Pancreas (tissue), 10 donors: ENCODE data around the gene CEBPE. TPM values are rescaled to one million over a fixed set of nuclear protein-coding genes. Genes with fewer than 3 reads are reported as not detected.

Experiments
- ATAC-seq, 4 donors: fragments of 200-7000 bp; cut with Tn5 transposase; one replicate each; pipeline versions ENCODE4 v1.8.0 to v1.9.1; 2020; ENCODE audit warnings: mild to moderate bottlenecking in 4 of 4, moderate library complexity in 4 of 4
- DNase-seq, 6 donors: peaks; one replicate each; pipeline ENCODE4 v3.0.0-alpha.2; 2020
- FAIRE-seq: peaks from 2 replicates; lab custom pipeline; 2012; peaks lifted over from hg19 to GRCh38; lab: Jason Lieb, UNC
- H3K27ac ChIP-seq, 4 donors: fragments of 200-600 bp; sonication (generic); 1 replicate in 3 of 4; 2 replicates in 1 of 4; pipeline versions ENCODE4 v1.5.0 to v1.8.0; 2020
- H3K27me3 ChIP-seq, 4 donors: fragments of 200-600 bp; one replicate each; pipeline ENCODE4 v1.8.0; 2021
- H3K36me3 ChIP-seq, 3 donors: fragments of 200-600 bp; sonication (generic) in 1 of 3; one replicate each; pipeline versions ENCODE4 v1.5.0 to v1.8.0; 2020 to 2021
- H3K4me1 ChIP-seq, 3 donors: fragments of 200-600 bp; one replicate each; pipeline ENCODE4 v1.8.0; 2021
- H3K4me3 ChIP-seq, 4 donors: fragments of 200-600 bp; sonication (generic) in 2 of 4; one replicate each; pipeline versions ENCODE4 v1.5.0 to v1.8.0; 2020 to 2021
- H3K9me3 ChIP-seq, 4 donors: fragments of 200-600 bp; one replicate each; pipeline ENCODE4 v1.8.0; 2021
- CTCF ChIP-seq, 4 donors: fragments of 200-600 bp; sonication (generic) in 3 of 4; IDR thresholded peaks; one replicate each; pipeline versions ENCODE4 v1.5.0 to v1.8.0; 2021; ENCODE audit warnings: antibody characterized with exemption in 4 of 4
- WGBS, 2 donors: extraction: QIAGEN DNeasy Blood & Tissue Kit; methylation state at CpG; one replicate each; pipeline ENCODE4 v1.1.7; 2013; 5-methylcytosine and 5-hydroxymethylcytosine counted together
- intact Hi-C, 3 donors: fragments of 100-400 bp; cut with DNase I; formaldehyde crosslinking; loops; one replicate each; pipeline versions ENCODE4 v1.11.1 to v1.14.2; 2022
- polyA plus RNA-seq, 2 donors: library from polyadenylated mRNA; stranded (reverse); fragments of 200-250 nt; gene quantifications; one replicate each; pipeline ENCODE4 v1.2.3, GENCODE V29; 2013
- total RNA-seq, 6 donors: library from RNA; stranded (reverse); fragmentation: NEBNext Ultra II Directional in 4 of 6; extraction: Animal tissue kit (Norgen Biotek cat#: 25700) in 4 of 6; gene quantifications; one replicate each; pipeline versions ENCODE4 v1.2.1 to v1.2.4, GENCODE V29; 2021 to 2023
- donor health status: healthy with polysubstance abuse.
- donor health status: DM: no; HTN: no; CAD: no; lungs with moderate emphysema.
- donor health status: DM: no; HTN: no; CAD: no.
- donor health status: control.
- donor health status: control.
- donor health status: Bipolar disorder and iron deficiency.
- donor health status: DM: yes; HTN: yes; CAD: no.
- donor health status: DM: no; HTN: no; CAD: no.
- donor health status: DM: no; HTN: no; CAD: no.
- donor health status: DM: yes; HTN: yes; CAD: no.

CEBPE gene
- total and polyA plus RNA-seq, 8 donors = not detected

GRCh38 chr14:23146351-23146910, 27.4 kb upstream of the CEBPE start:
- ATAC-seq = no peak

GRCh38 chr14:23145794-23146350, 26.8 kb upstream of the CEBPE start:
- FAIRE-seq = no peak
- Histone ChIP-seq H3K9me3 (no peaks in the 10 kb centered on the region), H3K36me3 (no peaks in the 10 kb centered on the region), H3K4me3 (no peak overlapping the region), H3K4me1 (peaks cover 0 to 12% (median 0%) of the 10 kb centered on the region in 3 donors), H3K27ac (no peak overlapping the region), H3K27me3 (no peaks in the 10 kb centered on the region)
- intact Hi-C loops = no loop called here
- WGBS, 2 donors = 69 to 77% methylated on average over 4 of the region's 4 CpGs
- no peak for ATAC-seq
- no peak for DNase-seq
- TF ChIP-seq CTCF (IDR thresholded peaks at IDR 0.05) = no peak

More at GRCh38 chr14:23146351-23146910, 27.4 kb upstream of the CEBPE start:
- DNase-seq (peak in 1 of 6 donors; percentile 22), FAIRE-seq (no peak)
- no peaks in the 10 kb centered on the region for H3K36me3 ChIP-seq
- no peak overlapping the region for H3K4me3 ChIP-seq
- no peaks in the 10 kb centered on the region for H3K9me3 ChIP-seq
- no peak overlapping the region for H3K27ac ChIP-seq
- no peak for TF ChIP-seq CTCF (IDR thresholded peaks at IDR 0.05)
- WGBS, 2 donors = 81 to 84% methylated on average over 2 of the region's 2 CpGs
- intact Hi-C loops = no loop called here
- H3K4me1 ChIP-seq = peaks cover 0 to 12% (median 0%) of the 10 kb centered on the region in 3 donors
- no peaks in the 10 kb centered on the region for H3K27me3 ChIP-seq

GRCh38 chr14:23143911-23144310, 24.9 kb upstream of the CEBPE start:
- Histone ChIP-seq H3K36me3 (no peaks in the 10 kb centered on the region), H3K4me3 (no peak overlapping the region), H3K9me3 (no peaks in the 10 kb centered on the region), H3K27ac (no peak overlapping the region), H3K4me1 (peaks cover 0 to 12% (median 0%) of the 10 kb centered on the region in 3 donors), H3K27me3 (no peaks in the 10 kb centered on the region)
- 64 to 66% methylated on average over 1 of the region's 1 CpG for WGBS, 2 donors
- intact Hi-C loops = no loop called here
- no peak for TF ChIP-seq CTCF (IDR thresholded peaks at IDR 0.05)
- no peak for ATAC-seq
- no peak for FAIRE-seq
- no peak for DNase-seq

- H3K9me3 ChIP-seq = no peaks in the 10 kb centered on the region
- FAIRE-seq (no peak), ATAC-seq (no peak), DNase-seq (no peak)
- no peaks in the 10 kb centered on the region for H3K27me3 ChIP-seq
- intact Hi-C loops = no loop called here
- peaks cover 0 to 12% (median 0%) of the 10 kb centered on the region in 3 donors for H3K4me1 ChIP-seq
- no peak for TF ChIP-seq CTCF (IDR thresholded peaks at IDR 0.05)
- no peak overlapping the region for H3K4me3 ChIP-seq
- 82 to 87% methylated on average over 4 of the region's 4 CpGs for WGBS, 2 donors
- H3K36me3 ChIP-seq = no peaks in the 10 kb centered on the region
- no peak overlapping the region for H3K27ac ChIP-seq
These were observed 23.8 kb upstream of the CEBPE start for GRCh38 chr14:23142826-23143225.
